RPMI8226 (cell line): ENCODE data around the gene ARHGAP28.

Experiments used
- DNase-seq: peaks from one replicate; pipeline ENCODE4 v3.0.0-alpha.2; 2015

Gene ARHGAP28

DNA sequence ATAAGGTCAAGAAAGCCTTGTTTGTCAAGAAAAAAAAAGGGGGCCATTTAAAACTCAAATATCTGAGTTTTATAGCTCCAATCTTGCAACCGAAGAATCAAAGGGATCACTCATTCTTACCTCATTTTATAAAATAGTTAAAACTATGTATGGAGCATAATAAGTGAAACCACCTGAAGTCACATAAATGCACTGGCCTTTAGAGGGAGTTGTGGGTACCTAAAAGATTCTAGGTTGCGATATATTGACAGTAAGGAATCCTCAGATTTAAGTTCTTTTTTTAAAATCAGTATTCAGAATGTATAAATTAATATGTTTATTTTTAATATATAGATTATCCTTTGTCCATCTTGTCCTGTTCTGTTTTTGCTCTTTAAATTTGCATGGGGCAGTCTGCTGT is 3.4 kb downstream of the ARHGAP28 start:
- DNase-seq: no peak

DNA sequence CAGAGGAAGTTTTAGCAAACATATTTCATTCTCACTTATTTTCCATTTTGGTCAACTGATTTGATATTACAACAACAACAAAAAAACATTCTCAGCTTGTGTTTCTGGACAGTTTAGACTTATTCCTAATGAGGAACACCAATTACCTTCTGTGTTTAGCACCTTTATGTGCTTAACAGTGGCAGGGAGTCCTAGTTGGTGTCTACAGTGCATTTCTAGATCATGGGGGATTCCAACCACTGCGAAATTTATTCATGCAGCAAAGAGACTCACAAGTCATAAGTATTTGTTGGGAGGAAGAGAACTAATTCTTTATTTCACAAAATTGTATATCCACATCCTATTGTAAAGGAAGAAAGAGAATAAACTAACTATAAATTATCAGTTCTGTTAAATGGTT is 4.2 kb downstream of the ARHGAP28 start:
- no peak for DNase-seq

DNA sequence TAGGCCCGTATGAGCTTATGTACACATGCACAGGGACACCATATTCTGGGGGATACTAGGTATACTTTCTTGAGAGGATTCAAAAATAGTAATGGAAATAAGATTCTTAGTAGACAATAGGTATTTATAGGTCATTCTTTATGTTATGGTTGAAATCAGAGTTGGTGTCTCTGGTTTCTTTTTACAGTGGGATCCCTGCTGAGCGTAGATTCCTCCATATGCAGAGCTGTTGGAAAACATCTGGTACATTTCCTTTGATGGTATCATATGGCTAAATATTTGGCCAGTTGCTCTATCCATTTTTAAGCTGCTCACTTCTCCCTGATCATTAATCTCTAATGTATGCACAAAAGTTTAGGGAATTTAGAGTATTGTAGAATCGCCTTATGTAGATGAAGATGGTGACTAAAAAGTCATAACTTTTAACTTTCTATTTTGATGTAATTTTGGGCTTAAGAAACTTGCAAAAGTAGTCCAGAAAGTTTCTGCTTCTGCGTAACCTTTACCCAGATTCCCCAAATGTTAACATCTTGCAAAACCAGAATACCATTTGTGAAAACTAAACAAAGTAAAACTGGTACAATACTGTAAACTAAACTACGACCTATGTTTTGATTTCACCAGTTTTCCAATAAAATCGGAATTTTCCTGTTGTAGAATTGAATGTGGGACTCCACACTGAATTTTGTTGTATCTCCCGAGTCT is 5.4 kb downstream of the ARHGAP28 start:
- DNase-seq: no peak

DNA sequence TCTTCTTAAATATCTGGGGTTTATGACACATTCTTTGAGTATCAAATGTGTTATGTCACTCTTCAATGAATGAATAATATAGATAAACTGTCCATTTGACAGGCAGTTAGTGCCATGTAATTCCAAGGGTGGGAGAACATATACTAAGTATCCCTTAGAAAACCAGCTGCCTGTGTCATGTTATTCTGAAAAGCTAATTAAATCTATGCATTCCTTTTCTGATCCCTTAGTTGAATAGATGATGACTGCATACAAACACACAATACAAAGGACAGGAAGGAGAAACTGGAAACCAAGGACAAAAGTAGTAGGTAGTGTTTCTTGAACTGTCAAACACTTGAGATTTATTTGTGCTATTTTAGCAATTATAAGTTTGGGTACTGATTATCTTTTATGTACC is 8.3 kb downstream of the ARHGAP28 start:
- DNase-seq: no peak

DNA sequence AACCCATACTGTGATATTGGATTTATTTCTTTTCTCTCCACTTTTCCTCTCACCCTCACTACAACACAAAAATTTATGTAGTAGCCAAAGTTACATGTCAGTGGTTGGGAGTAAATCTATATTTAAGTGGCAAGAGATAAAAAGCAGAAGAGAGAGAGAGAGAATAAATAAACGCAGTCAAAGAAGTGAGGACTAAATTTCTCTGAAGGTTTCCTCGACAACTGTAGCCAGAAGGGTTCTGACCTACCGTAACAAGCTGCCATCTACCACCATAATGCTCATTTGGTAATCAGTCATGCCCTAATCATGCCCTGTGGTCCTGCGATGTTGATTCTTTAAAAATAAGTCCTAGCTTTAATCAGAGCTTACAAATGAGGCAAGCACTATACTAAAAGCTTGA is 9.1 kb downstream of the ARHGAP28 start:
- no peak for DNase-seq

DNA sequence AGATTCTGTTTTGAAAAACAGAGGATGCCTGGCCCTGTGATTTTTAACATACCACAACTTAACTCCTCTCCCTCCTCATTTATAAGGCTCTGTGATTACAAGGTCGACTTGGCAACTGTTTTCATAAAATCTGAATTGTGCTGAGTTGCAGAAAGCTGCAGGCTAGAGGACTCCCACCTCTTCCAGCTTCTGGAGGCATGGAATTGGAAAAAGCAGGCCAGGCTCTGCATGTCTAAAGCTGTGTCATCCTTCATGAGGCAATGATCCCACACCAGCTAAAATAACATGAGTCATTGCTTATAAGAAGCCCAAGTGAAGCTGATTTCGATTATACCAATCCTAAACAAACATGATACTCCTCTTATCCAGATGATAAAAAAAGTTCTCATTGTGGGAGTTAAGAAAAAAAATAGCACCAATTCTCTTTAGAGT is 11.7 kb downstream of the ARHGAP28 start:
- no peak for DNase-seq

DNA sequence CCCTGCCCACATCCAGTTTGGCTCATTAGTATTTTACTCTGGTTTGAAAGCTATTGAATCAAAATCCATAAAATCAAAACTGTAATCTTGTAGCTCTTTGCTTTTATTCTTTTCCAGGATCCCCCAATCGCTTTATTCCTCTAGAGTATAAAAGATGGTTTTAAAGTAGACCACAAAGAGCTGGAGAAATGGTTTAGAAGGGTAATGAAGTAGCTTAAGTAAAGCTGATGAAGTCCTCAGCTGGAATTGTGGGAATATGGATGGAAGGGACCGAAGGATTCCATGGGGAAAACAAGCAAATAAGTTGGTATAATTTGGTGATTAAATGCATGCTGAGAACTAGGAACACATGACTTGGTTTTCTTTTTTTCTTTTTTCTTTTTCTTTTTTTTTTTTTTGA is 12.3 kb downstream of the ARHGAP28 start:
- no peak for DNase-seq

- DNase-seq: no peak
Observed at GRCh38 chr18:6743999-6744398, 14.5 kb downstream of the ARHGAP28 start.

- no peak for DNase-seq
Observed at GRCh38 chr18:6744816-6745455, 15.4 kb downstream of the ARHGAP28 start.

GRCh38 chr18:6745504-6746031 is 16.1 kb downstream of the ARHGAP28 start:
- no peak for DNase-seq

DNA sequence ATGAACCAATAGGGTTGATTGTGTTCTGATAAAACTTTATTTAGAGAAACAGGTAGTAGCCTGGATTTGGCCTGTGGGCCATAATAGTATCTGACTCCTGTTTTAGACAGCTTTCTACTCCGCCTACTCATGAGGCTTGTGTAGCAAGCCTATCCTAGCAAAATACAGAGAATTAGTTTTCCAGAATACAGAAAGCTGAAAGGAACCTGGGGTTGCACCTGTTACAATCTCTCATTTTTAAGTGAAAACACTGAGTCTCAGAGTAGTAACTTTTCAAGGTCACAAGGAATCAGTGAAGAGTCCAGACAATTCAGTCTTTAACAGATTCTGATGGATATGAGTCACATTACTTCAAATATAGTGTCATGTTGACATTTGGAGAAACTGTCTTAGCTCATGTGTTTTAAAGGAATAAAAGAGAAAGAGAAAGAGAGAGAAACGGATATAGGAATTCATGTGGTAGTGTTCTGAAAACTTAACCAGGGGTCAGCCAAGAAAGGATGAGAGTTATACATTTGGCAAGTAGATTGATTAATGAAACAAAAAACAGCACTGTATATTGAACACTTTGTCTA is 17.0 kb downstream of the ARHGAP28 start:
- no peak for DNase-seq

- DNase-seq: no peak
Observed at GRCh38 chr18:6747646-6748045, 18.1 kb downstream of the ARHGAP28 start.

GRCh38 chr18:6748241-6748640 is 18.7 kb downstream of the ARHGAP28 start:
- no peak for DNase-seq

- no peak for DNase-seq
Observed at GRCh38 chr18:6750411-6750810, 20.9 kb downstream of the ARHGAP28 start.

DNA sequence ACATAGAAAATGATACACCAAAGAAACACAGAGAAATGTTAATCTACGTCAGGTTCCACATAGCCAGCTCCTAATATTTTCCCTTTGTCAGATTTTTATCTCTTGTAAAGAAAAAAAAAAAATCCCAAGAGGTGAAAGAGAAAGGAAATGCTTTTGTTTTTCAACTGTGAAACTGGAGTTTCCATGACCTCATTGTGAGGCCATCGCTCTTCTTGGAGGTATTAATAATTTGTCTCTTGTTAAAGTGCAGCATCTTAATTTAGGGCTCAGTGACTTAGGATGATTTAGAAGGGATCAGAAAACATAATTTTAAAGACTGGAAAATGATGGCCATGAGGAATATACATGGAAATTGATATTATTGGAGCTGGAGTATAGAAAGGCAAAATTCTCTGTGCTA is 21.7 kb downstream of the ARHGAP28 start:
- no peak for DNase-seq

DNA sequence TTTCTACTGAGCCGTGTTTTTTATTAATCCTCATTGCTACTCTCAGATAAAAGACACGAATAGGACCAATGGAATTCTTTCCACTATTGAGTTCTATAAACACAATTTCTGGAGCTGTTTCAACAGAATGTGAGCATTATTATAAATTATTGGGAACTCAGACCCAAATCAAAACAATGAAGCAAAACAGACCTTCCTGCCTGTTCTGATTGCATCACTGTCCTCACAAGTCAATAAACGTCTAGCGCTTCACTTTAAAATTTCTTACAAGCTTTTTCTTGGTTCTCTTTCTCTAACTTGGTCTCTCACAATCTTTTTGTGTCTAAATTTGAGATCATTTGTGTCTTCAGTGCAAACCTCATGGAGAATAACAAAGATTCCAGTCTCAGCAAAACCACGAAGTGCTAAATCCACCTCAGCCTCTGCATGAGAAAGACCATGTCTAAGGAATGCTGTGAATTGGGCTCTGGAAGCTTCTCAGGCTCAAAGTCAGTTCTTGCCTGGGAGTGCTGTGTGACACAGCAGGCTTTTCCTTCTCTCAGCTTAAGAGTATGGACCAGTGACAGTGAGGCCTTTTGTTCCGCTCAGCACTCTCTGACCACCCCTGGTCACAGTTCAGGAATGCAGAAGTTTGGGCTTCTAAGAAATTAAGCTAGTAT is 22.8 kb downstream of the ARHGAP28 start:
- no peak for DNase-seq

- no peak for DNase-seq
Observed at GRCh38 chr18:6755107-6755506, 25.6 kb downstream of the ARHGAP28 start.

DNA sequence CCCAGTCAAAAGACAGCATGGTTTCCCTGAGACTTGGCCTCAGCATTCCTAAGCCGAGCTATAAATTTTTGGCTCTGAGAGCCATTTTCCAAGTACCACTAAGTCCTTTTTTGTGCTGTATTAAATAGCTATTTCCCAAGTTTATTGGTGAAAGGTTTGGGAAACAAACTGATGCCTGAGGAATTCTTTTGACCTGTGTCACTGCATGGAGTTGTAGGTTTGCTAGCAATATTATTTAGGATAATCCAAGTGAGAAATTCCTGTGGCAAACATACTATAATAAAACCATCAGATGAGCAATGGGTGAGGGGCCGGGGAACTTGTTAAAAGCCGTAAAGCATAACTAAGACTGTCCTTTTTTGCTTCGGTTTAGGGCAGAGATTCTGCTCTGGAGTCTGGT is 28.4 kb downstream of the ARHGAP28 start:
- no peak for DNase-seq

DNA sequence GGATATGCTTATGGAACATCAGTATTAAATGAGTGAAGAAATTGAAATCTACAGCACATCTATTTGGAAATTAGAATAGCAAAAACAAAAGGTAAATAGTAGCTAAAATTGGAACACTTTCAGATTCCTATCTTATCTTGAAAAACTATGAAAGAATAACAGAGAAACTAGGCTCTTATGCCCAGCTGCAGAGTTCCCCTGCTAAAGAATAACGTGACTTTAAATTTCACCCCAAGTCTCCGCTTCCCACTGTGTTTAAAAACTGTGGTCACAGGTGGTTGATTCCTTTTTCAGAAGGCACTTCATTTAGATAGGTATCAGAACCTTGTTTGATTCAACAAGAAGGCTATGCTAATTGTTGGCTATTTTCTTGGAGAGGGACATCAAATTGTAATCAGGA is 30.1 kb downstream of the ARHGAP28 start:
- DNase-seq: no peak

DNA sequence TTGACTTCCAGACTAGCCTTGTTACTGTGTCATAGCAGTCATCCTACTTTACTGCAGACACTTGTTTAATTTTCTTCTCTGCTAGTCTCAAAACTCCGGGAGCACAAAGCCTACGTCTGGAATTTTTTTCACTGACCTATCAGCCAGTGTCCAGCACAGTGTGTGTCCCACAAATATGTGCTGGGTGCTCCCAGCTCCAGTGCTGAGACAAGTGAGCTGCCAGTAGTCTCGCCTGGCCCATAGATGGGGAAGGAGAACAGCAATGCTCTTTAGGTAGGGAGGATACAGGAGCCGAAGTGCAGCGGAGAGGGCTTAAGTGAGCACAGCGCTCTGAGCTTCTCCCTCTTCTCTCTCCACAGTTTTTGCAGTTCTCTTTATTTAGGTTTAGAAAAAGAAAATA is 34.0 kb downstream of the ARHGAP28 start:
- DNase-seq: no peak

- DNase-seq: no peak
Observed at GRCh38 chr18:6764382-6764781, 34.9 kb downstream of the ARHGAP28 start.

GRCh38 chr18:6773777-6774176 is 44.3 kb downstream of the ARHGAP28 start:
- DNase-seq: no peak

DNA sequence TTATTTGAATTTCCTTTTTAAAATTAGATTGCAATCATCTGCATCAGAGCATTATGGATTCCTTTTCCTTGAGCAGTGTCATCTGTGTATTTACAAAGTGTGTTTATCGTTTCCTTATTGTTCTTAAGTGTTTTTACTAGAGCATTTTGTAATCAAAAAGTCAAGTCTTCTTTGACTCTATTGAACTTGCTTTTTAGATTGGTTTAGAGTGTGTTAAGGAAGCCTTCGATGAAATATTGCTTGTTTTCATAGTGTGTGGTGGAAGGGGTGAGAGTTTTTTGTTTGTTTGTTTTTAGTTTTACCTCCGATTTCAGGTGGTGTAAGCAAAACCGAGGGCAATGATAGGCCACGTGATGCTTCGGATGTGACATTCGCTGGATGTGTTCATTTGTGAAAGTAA is 45.7 kb downstream of the ARHGAP28 start:
- DNase-seq: no peak

DNA sequence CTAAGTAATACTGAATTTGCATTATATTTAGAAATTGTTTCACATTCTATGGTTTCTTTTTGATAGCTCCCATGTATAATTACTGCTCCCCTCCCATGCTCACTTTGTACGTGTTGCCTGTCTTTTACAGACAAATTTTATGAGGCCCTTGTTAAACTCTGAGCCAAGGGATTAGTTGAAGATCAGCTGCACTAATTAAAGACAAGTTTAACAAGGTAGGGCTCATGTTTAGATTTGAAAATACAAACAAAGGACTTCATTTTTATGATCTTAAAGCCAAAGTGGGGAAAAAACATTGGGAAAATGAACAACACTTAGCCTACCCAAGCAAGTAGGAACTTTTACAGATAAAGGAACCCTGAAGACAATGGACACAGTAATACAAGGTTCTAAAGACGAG is 46.2 kb downstream of the ARHGAP28 start:
- DNase-seq: no peak
